GM13977 (cell line): ENCODE results near the gene DST.

ENCODE experiments used
- DNase-seq: peaks from one replicate; pipeline ENCODE4 v3.0.0; 2012; ENCODE audit warnings: low spot score
- in situ Hi-C: fragments of 300-500 bp; cut with MboI; formaldehyde crosslinking; loops from one replicate; pipeline ENCODE4 v1.12.0; 2022; ENCODE audit warnings: low sequenced_read_pairs, low pct_unique_long_range_greater_than_20kb, mixed read lengths, inconsistent platforms; ENCODE audit not compliant: unreplicated experiment
- TF ChIP-seq, protein P1 (sequence below): IDR thresholded peaks from 2 replicates; pipeline ENCODE4 v1.5.1; 2012; ENCODE audit warnings: mild to moderate bottlenecking, control low read depth; ENCODE audit not compliant: insufficient read depth; ENCODE audit errors: extremely low read depth, missing control alignments

Gene DST

DNA sequence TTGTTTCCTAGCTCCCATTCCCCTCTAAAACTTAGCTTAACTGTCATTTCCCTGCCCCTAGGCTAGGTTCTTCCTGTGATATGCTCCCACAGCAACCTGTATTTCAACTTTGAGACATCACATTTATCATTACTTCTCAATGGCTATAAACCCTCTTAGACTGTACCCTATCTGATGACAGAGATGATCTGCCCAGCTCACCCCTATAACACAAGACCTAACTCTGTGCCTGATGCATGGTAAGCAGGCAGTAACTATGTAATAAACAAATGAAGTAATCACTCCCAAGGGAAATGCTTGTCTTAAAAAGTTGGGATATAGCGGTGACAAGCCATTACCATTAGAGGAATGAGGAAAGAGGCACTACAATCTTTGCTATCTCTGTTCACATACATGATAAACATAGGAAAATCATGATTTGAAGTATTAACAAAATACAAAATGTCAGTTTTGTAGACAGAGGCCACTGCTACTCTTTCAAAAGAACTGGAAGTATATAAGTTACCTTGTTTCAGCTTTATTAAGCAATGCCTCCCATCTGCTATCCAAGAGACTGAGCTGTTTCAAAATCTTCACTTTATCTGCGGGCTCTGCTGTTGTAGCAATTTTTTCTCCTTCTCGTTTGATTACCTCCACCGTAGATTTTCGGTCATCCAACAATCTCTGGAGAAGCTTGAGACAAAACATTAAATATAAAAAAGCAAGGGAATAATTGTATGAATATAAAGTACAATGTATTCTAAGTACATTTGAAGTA is 110.7 kb downstream of the DST start:
- in situ Hi-C loops: no loop called here
- no peak for DNase-seq
- TF ChIP-seq, protein P1, sequence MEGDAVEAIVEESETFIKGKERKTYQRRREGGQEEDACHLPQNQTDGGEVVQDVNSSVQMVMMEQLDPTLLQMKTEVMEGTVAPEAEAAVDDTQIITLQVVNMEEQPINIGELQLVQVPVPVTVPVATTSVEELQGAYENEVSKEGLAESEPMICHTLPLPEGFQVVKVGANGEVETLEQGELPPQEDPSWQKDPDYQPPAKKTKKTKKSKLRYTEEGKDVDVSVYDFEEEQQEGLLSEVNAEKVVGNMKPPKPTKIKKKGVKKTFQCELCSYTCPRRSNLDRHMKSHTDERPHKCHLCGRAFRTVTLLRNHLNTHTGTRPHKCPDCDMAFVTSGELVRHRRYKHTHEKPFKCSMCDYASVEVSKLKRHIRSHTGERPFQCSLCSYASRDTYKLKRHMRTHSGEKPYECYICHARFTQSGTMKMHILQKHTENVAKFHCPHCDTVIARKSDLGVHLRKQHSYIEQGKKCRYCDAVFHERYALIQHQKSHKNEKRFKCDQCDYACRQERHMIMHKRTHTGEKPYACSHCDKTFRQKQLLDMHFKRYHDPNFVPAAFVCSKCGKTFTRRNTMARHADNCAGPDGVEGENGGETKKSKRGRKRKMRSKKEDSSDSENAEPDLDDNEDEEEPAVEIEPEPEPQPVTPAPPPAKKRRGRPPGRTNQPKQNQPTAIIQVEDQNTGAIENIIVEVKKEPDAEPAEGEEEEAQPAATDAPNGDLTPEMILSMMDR: no peak

- DNase-seq: no peak
- TF ChIP-seq, protein P1: no peak
- in situ Hi-C loops: no loop called here
Measured at GRCh38 chr6:56529594-56530191, 113.0 kb downstream of the DST start.

DNA sequence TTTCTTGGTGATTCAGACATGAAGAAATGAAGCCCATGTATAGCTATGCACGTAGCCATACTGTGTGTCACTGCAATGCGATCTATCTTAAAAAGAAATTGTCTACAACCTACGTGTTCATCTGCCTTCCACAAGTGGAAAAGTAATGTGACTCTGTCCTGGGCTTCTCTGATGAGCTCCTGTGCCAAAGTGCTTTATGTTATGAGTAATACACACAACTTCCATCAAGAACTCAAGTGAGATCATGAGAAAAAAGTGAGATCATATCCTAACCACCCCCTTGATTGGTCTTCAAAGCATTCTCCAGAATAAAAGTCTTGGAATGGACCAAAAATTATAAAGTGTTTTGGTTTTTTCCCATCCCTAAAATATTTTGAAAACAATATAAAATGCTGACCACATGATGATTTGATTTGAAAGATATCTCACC is 114.3 kb downstream of the DST start:
- TF ChIP-seq, protein P1: no peak
- in situ Hi-C loops: no loop called here
- DNase-seq: no peak

- in situ Hi-C loops: no loop called here
- no peak for DNase-seq
- TF ChIP-seq, protein P1: no peak
Measured at GRCh38 chr6:56527934-56528333, 114.8 kb downstream of the DST start.

GRCh38 chr6:56526860-56527544 is 115.7 kb downstream of the DST start:
- no peak for DNase-seq
- in situ Hi-C loops: no loop called here
- TF ChIP-seq, protein P1: no peak

DNA sequence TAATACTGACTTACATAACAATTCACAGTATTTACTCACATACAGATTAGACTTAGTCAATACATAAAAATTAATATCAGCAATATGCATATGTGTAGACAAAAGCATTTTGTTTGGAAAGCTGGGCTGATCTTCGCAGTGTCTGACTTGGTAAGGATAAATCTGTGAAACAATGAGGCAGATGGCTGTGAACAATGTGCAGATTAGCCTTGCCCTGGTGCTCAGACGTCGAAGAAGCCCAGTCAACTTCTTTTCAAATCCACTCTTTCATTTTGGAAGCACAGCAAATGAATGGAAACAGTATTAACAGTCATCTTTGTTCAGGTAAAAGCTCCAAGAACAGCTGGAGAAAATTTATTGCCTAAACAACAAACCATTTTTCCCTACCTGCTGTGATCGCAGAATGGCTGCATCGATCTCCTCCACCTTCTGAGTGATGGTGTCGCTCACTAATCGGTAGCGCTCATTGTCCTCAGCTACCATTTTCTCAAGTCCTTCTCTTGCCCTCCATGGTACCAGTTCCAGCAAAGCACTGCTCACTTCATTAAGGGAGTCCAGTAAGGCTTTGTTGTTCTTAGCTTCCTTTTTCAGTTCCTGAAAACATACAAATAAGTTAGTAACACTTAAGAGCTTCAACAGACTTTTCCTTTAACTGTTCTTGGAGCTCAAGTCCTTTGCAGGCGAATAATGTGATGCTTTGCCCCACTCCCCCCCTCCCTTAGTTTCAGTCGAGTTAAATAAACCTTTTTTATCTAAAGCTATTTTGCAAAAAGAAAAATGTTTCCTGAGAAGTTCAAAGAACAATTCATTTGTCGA is 116.5 kb downstream of the DST start:
- no peak for DNase-seq
- TF ChIP-seq, protein P1: no peak
- in situ Hi-C loops: no loop called here
